ENCODE results near the gene PRKAG2. TPM values are rescaled to one million over a fixed set of nuclear protein-coding genes. Genes with fewer than 3 reads are reported as not detected.
A peak's percentile ranks its signal among the peaks of the same experiment; 100 is the strongest.

The PRKAG2 gene
- total RNA-seq, 4 donors from 2014 or later, result 19.5 to 30.8 (median 27.6) TPM

DNA sequence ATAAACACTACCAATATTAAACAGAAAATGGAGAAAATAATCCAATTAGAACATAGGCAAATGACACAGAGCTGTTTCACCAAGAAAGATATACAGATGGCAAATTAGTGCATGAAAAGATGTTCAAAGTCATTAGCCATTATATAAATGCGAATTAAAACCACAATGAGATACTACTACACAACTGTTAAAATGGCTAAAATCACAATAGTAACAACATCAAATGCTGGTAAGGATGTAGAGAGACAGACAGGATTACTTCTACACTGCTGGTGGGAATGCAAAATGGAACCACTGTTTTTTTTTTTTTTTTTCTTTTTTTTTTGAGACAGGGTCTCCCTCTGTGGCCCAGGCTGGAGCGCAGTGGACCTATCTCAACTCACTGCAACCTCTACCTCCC, 242.3 kb downstream of the PRKAG2 start:
- WGBS, 2 donors, result 96 to 98% methylated on average over 2 of the region's 2 CpGs
- Histone ChIP-seq H3K27ac (no peak overlapping the region), H3K4me3 (replicated peaks in 1 of 3) (no peak overlapping the region), H3K27me3 (no peaks in the 10 kb centered on the region), H3K4me1 (peaks cover 5 to 10% of the 10 kb centered on the region in 2 donors), H3K9me3 (no peaks in the 10 kb centered on the region), H3K36me3 (no peaks in the 10 kb centered on the region)
- no peak for DNase-seq
- TF ChIP-seq CTCF (IDR thresholded peaks at IDR 0.05), result no peak
- no peak for TF ChIP-seq POLR2A (IDR thresholded peaks at IDR 0.05)
- intact Hi-C loops (cut with DNase I), result loop anchor here (5.0 kb wide), 1 partner anchor 38 kb away; no protein-coding TSS in a partner anchor

DNA sequence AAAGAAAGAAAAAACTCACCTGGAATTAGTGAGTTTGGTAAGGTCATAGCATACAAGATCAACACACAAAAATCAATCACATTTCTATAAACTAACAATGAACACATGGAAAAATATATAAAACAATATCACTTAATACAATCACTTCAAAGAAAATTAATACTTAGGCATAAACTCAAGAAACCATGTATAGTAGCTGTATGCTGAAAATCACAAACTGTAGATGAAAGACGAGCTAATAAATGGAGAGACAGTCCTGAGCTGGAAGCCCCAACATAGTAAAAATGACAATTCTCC, 243.5 kb downstream of the PRKAG2 start:
- no peak for TF ChIP-seq POLR2A (IDR thresholded peaks at IDR 0.05)
- no peak for TF ChIP-seq CTCF (IDR thresholded peaks at IDR 0.05)
- DNase-seq, result no peak
- 89 to 98% methylated on average over 1 of the region's 1 CpG for WGBS, 2 donors
- H3K4me1 ChIP-seq, result peaks cover 5 to 10% of the 10 kb centered on the region in 2 donors
- H3K9me3 ChIP-seq, result no peaks in the 10 kb centered on the region
- H3K36me3 ChIP-seq, result no peaks in the 10 kb centered on the region
- no peak overlapping the region for H3K4me3 ChIP-seq (replicated peaks in 1 of 3)
- intact Hi-C loops (cut with DNase I), result no loop called here
- no peaks in the 10 kb centered on the region for H3K27me3 ChIP-seq
- peak overlapping the region in 2 of 3 donors; percentile 87 to 89 for H3K27ac ChIP-seq

DNA sequence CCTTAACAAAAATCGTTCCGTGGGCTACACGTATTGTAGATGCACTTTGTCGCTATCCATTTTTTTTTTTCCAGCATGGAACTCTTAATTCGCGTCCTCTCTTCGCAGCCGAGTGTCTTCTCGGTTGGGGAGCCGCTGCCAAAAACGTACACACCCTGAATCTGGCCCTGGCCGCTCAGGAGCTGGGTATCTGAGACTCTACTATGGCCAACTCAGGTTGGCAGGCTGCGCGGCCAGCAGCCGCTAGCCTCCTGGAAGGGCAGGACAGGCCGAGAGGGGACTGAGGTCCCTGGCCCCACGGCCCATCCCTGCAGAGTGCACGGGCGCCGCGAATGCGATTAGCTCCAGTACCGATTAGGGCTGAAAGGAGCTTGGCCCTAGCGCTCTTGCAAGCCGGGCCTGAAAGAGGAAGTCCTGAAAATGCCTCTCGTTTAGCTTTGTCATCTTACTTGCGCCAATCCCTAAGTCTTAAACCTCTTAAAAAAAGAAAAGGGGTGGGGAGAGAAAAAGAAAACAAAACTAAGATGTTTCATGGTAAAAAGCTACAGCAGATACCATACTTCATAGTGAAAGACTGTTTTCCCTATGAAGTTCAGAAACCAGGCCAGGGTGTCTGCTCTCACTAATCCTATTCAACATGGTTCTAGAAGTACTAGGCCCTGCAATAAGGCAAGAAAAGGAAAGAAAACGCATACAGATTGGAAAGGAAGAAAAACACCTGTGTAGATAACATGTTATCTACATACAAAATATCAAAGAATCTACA, 244.0 kb downstream of the PRKAG2 start:
- peak; percentile 50 to 55 for DNase-seq
- no peaks in the 10 kb centered on the region for H3K9me3 ChIP-seq
- intact Hi-C loops (cut with DNase I), result no loop called here
- H3K36me3 ChIP-seq, result no peaks in the 10 kb centered on the region
- peak overlapping the region; percentile 87 to 96 (median 89) for H3K27ac ChIP-seq
- no peak for TF ChIP-seq CTCF (IDR thresholded peaks at IDR 0.05)
- TF ChIP-seq POLR2A (IDR thresholded peaks at IDR 0.05), result no peak
- H3K4me3 ChIP-seq (replicated peaks in 1 of 3), result peak overlapping the region in 2 of 3 donors; percentile 46 to 53
- H3K27me3 ChIP-seq, result no peaks in the 10 kb centered on the region
- H3K4me1 ChIP-seq, result peaks cover 7 to 10% of the 10 kb centered on the region in 2 donors
- 16 to 20% methylated on average over 26 to 28 of the region's 28 CpGs for WGBS, 2 donors

- TF ChIP-seq CTCF (IDR thresholded peaks at IDR 0.05), result peak in 2 of 6 experiments; percentile 53
- peak; percentile 46 to 70 for TF ChIP-seq POLR2A (IDR thresholded peaks at IDR 0.05)
- no peaks in the 10 kb centered on the region for H3K27me3 ChIP-seq
- no peaks in the 10 kb centered on the region for H3K36me3 ChIP-seq
- no peaks in the 10 kb centered on the region for H3K9me3 ChIP-seq
- H3K4me1 ChIP-seq, result peaks cover 9 to 10% of the 10 kb centered on the region in 2 donors
- H3K27ac ChIP-seq, result peak overlapping the region; percentile 89 to 96 (median 91)
- WGBS, 2 donors, result 0 to 1% methylated on average over 10 to 17 of the region's 111 CpGs
- peak; percentile 92 to 94 for DNase-seq
- intact Hi-C loops (cut with DNase I), result no loop called here
- peak overlapping the region; percentile 25 to 53 (median 46) for H3K4me3 ChIP-seq (replicated peaks in 1 of 3)
These were observed 244.8 kb downstream of the PRKAG2 start for GRCh38 chr7:151631953-151632749.

GRCh38 chr7:151631570-151631952, 245.4 kb downstream of the PRKAG2 start:
- no peak for TF ChIP-seq CTCF (IDR thresholded peaks at IDR 0.05)
- no peak for TF ChIP-seq POLR2A (IDR thresholded peaks at IDR 0.05)
- intact Hi-C loops (cut with DNase I), result no loop called here
- Histone ChIP-seq H3K27me3 (no peaks in the 10 kb centered on the region), H3K9me3 (no peaks in the 10 kb centered on the region), H3K4me1 (peaks cover 9 to 10% of the 10 kb centered on the region in 2 donors), H3K4me3 (replicated peaks in 1 of 3) (peak overlapping the region; percentile 10 to 46 (median 25)), H3K27ac (peak overlapping the region; percentile 58 to 91 (median 70)), H3K36me3 (no peaks in the 10 kb centered on the region)
- DNase-seq, result no peak
- 0 to 2% methylated on average over 5 to 8 of the region's 31 CpGs for WGBS, 2 donors

Measured in thyroid gland (tissue), 4 donors.